Osteoblast (primary cell): ENCODE measurements around the gene EFCAB3. TPM values are rescaled to one million over a fixed set of nuclear protein-coding genes. Genes with fewer than 3 reads are reported as not detected.
"Not testable (repeated sequence)": the region's sequence is repeated elsewhere in the genome, so short reads cannot be mapped to it uniquely, and the experiment has no call there.

ENCODE experiments used
- DNase-seq: peaks from one replicate; pipeline ENCODE4 v3.0.0; 2011; ENCODE audit warnings: low spot score, mixed read lengths; ENCODE audit not compliant: insufficient read length; ENCODE audit errors: missing footprints
- H2AFZ ChIP-seq: 2 replicates; pipeline ENCODE4 v1.6.0; 2011; ENCODE audit warnings: mild to moderate bottlenecking, low read length
- H3K27ac ChIP-seq: 2 replicates; pipeline ENCODE4 v1.5.1; 2011; ENCODE audit warnings: mild to moderate bottlenecking, low read depth, low read length, moderate library complexity
- H3K27me3 ChIP-seq: 2 replicates; pipeline ENCODE4 v1.6.0; 2012; ENCODE audit warnings: mild to moderate bottlenecking, control low read depth, inconsistent platforms, low read length, moderate library complexity; ENCODE audit not compliant: insufficient read depth
- H3K36me3 ChIP-seq: 2 replicates; pipeline ENCODE4 v1.5.1; 2011; ENCODE audit warnings: mild to moderate bottlenecking, low read length, control low read depth, moderate library complexity; ENCODE audit not compliant: insufficient read depth
- H3K4me1 ChIP-seq: 2 replicates; pipeline ENCODE4 v1.5.1; 2011; ENCODE audit warnings: mild to moderate bottlenecking, low read length, control low read depth, moderate library complexity; ENCODE audit not compliant: insufficient read depth
- H3K4me2 ChIP-seq: 2 replicates; pipeline ENCODE4 v1.6.0; 2011; ENCODE audit warnings: mild to moderate bottlenecking, low read length; ENCODE audit not compliant: insufficient read depth
- H3K4me3 ChIP-seq: fragments of 200-600 bp; sonication (generic); 3 replicates; pipeline ENCODE4 v1.5.1; 2012; ENCODE audit warnings: mild to moderate bottlenecking, low read length, inconsistent platforms; ENCODE audit not compliant: insufficient read depth
- H3K79me2 ChIP-seq: 2 replicates; pipeline ENCODE4 v1.6.0; 2012; ENCODE audit warnings: mild to moderate bottlenecking, low read length, control low read depth, inconsistent platforms; ENCODE audit not compliant: insufficient read depth
- H3K9me3 ChIP-seq: 2 replicates; pipeline ENCODE4 v1.5.1; 2011; ENCODE audit warnings: low read depth, low read length, control low read depth
- H4K20me1 ChIP-seq: 2 replicates; pipeline ENCODE4 v1.6.0; 2012; ENCODE audit warnings: mild to moderate bottlenecking, low read length, control low read depth; ENCODE audit not compliant: insufficient read depth
- CTCF ChIP-seq: IDR thresholded peaks from 2 replicates; pipeline ENCODE4 v1.5.1; 2011; ENCODE audit warnings: mild to moderate bottlenecking, low read depth, low read length, moderate library complexity; ENCODE audit errors: extremely low read depth
- total RNA-seq: library from RNA; depleted of rRNA; stranded (reverse); fragments of >200 nt; gene quantifications from 2 replicates; pipeline ENCODE4 v1.2.3, GENCODE V29; 2012

Gene EFCAB3
- total RNA-seq, 1 donor: not detected

GRCh38 chr17:62441181-62441580 is 60.8 kb downstream of the EFCAB3 start:
- peaks cover 18% of the 10 kb centered on the region for H3K36me3 ChIP-seq
- H2AFZ ChIP-seq, H3K27ac ChIP-seq, DNase-seq, H3K4me1 ChIP-seq, H3K79me2 ChIP-seq, H3K9me3 ChIP-seq, H3K27me3 ChIP-seq, H3K4me3 ChIP-seq, H4K20me1 ChIP-seq, H3K4me2 ChIP-seq: not testable (repeated sequence)

DNA sequence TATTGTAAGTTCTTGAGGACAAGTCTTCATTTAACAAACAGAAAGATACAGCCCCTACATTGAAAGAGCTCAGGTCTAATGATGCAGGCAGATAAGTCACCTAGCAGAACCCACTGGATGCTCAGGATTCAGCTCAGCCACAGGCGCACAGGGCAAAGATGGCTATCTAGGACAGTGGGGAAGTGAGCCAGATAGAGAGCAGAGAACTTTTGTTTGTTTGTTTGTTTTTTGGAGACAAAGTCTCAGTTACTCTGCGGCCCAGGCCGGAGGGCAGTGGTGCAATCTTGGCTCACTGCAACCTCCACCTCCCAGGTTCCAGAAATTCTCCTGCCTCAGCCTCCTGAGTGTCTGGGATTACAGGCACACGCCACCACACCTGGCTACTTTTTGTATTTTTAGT is 63.7 kb downstream of the EFCAB3 start:
- H2AFZ ChIP-seq: no peak overlapping the region
- H3K4me2 ChIP-seq: no peak overlapping the region
- H4K20me1 ChIP-seq: no peaks in the 10 kb centered on the region
- H3K36me3 ChIP-seq: peaks cover 26% of the 10 kb centered on the region
- H3K9me3 ChIP-seq: no peaks in the 10 kb centered on the region
- no peak overlapping the region for H3K4me3 ChIP-seq
- H3K79me2 ChIP-seq: no peaks in the 10 kb centered on the region
- no peaks in the 10 kb centered on the region for H3K4me1 ChIP-seq
- TF ChIP-seq CTCF: no peak
- H3K27me3 ChIP-seq: no peaks in the 10 kb centered on the region
- no peak overlapping the region for H3K27ac ChIP-seq
- DNase-seq: no peak

DNA sequence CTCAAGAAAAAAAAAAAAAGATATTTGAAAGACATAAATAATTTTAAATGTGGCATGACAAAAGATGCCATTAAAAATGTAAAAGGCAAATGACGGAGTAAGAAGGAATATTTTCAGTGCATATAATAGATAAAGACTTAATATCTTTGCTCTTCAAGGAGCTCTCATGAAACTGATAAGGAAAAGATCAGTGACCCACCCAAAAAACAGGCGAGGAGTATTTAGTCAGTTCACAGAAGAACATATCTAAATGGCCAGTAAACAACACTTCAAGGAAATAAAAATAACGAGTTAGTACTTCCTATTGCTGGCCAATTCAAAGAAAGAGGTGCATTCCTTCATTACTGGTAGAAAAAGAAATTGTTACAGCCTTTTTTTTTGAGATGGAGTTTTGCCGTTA is 65.4 kb downstream of the EFCAB3 start:
- not testable (repeated sequence) for H3K27ac ChIP-seq, H3K4me2 ChIP-seq, DNase-seq, H3K27me3 ChIP-seq, H3K9me3 ChIP-seq, H3K4me1 ChIP-seq, H3K4me3 ChIP-seq, H2AFZ ChIP-seq, H3K79me2 ChIP-seq, H4K20me1 ChIP-seq
- peaks cover 26% of the 10 kb centered on the region for H3K36me3 ChIP-seq

- H3K79me2 ChIP-seq, H3K9me3 ChIP-seq, H3K27ac ChIP-seq, H3K27me3 ChIP-seq, H3K4me1 ChIP-seq, H3K36me3 ChIP-seq, H2AFZ ChIP-seq, H3K4me3 ChIP-seq, H4K20me1 ChIP-seq, DNase-seq, H3K4me2 ChIP-seq: not testable (repeated sequence)
Measured at GRCh38 chr17:62452195-62452594, 71.8 kb downstream of the EFCAB3 start.

GRCh38 chr17:62453041-62453440 is 72.7 kb downstream of the EFCAB3 start:
- not testable (repeated sequence) for H3K79me2 ChIP-seq, H4K20me1 ChIP-seq, H3K4me2 ChIP-seq, H3K27me3 ChIP-seq, H2AFZ ChIP-seq, H3K4me3 ChIP-seq, H3K9me3 ChIP-seq, H3K4me1 ChIP-seq, DNase-seq, H3K36me3 ChIP-seq, H3K27ac ChIP-seq

DNA sequence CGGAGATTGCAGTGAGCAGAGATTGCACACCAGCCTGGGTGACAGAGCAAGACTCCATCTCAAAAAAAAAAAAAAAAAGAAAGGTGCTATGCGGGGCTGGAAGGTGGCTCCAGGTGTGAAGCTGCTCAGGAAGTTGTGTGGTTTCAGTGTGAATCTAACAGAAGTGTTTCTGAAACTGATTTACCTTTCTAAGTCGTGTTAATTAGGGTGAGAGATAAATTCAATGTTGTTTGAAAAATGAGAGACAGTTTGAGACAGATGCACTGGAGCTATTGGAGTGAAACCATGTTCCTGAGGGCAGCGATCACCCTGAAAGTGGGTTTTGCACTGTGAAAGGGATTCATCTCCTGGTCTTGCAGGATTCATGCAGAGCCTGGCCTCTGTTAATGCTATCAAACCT is 73.3 kb downstream of the EFCAB3 start:
- not testable (repeated sequence) for H3K27ac ChIP-seq, H2AFZ ChIP-seq, H3K4me2 ChIP-seq, H3K4me1 ChIP-seq, DNase-seq, H3K4me3 ChIP-seq, H3K9me3 ChIP-seq, H3K27me3 ChIP-seq, H3K36me3 ChIP-seq, H3K79me2 ChIP-seq, H4K20me1 ChIP-seq

DNA sequence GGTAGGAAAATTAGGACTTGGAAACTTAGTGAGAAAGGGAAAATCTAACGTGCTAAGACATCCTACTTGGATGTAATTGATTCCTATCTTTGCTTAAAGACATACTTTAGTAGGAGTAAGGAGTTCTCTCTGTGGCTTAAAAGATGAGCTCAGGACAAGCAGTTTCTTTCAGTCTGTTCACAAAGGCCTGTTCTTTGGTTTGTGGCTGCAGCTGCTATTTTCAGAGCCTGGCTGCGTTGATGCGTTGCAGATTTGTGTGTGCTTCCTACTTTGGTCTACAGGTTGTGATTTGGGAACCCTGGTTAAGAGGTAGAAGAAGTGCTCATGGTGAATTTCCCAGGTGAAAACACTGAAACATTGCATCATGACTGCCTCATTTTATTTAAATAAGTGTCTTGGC is 73.8 kb downstream of the EFCAB3 start:
- not testable (repeated sequence) for H3K4me2 ChIP-seq, H3K36me3 ChIP-seq, H3K27ac ChIP-seq, DNase-seq, H3K27me3 ChIP-seq, H3K4me3 ChIP-seq, H2AFZ ChIP-seq, H4K20me1 ChIP-seq, H3K4me1 ChIP-seq, H3K79me2 ChIP-seq, H3K9me3 ChIP-seq
